Kasumi-1 (cell line): ENCODE results near the gene NXPE3.

ENCODE experiments used
- DNase-seq, 2 experiments: peaks; one replicate each; lab custom pipeline; 2025; lab: John Stamatoyannopoulos, UW

NXPE3 gene

GRCh38 chr3:101828691-101829436 lies 49.9 kb downstream of the NXPE3 start:
- no peak for DNase-seq

- DNase-seq, result no peak
These were observed 50.4 kb downstream of the NXPE3 start for GRCh38 chr3:101829437-101829830.

GRCh38 chr3:101829874-101830273 lies 50.9 kb downstream of the NXPE3 start:
- no peak for DNase-seq

GRCh38 chr3:101833446-101833974 lies 54.5 kb downstream of the NXPE3 start:
- DNase-seq, result no peak

- DNase-seq, result no peak
These were observed 56.7 kb downstream of the NXPE3 start for GRCh38 chr3:101835676-101836075.

GRCh38 chr3:101836160-101836559 lies 57.1 kb downstream of the NXPE3 start:
- DNase-seq, result no peak

- peak; percentile 19 to 30 for DNase-seq
These were observed 57.9 kb downstream of the NXPE3 start for GRCh38 chr3:101836652-101837598.

GRCh38 chr3:101838691-101839090 lies 59.7 kb downstream of the NXPE3 start:
- no peak for DNase-seq

GRCh38 chr3:101840066-101840465 lies 61.1 kb downstream of the NXPE3 start:
- no peak for DNase-seq

- no peak for DNase-seq
These were observed 63.4 kb downstream of the NXPE3 start for GRCh38 chr3:101842245-101842934.

- DNase-seq, result no peak
These were observed 63.9 kb downstream of the NXPE3 start for GRCh38 chr3:101842935-101843330.

GRCh38 chr3:101845425-101845824 lies 66.4 kb downstream of the NXPE3 start:
- DNase-seq, result no peak

- no peak for DNase-seq
These were observed 67.7 kb downstream of the NXPE3 start for GRCh38 chr3:101846709-101847108.

GRCh38 chr3:101847328-101847727 lies 68.3 kb downstream of the NXPE3 start:
- DNase-seq, result no peak

GRCh38 chr3:101848326-101848725 lies 69.3 kb downstream of the NXPE3 start:
- no peak for DNase-seq

- DNase-seq, result peak; percentile 82 to 87
These were observed 70.0 kb downstream of the NXPE3 start, which contains the start of gene NFKBIZ for GRCh38 chr3:101848754-101849713. NFKBIZ (plus strand) TSS chr3:101849514; CDS start chr3:101849629, 115 bp downstream.

GRCh38 chr3:101849714-101850245 lies 70.8 kb downstream of the NXPE3 start:
- peak; percentile 39 to 43 for DNase-seq

GRCh38 chr3:101850246-101851051 lies 71.4 kb downstream of the NXPE3 start:
- DNase-seq, result peak; percentile 54 to 58

GRCh38 chr3:101851072-101851770 lies 72.2 kb downstream of the NXPE3 start:
- DNase-seq, result no peak
